ENCODE data around the gene SH2B3.

Gene SH2B3

DNA sequence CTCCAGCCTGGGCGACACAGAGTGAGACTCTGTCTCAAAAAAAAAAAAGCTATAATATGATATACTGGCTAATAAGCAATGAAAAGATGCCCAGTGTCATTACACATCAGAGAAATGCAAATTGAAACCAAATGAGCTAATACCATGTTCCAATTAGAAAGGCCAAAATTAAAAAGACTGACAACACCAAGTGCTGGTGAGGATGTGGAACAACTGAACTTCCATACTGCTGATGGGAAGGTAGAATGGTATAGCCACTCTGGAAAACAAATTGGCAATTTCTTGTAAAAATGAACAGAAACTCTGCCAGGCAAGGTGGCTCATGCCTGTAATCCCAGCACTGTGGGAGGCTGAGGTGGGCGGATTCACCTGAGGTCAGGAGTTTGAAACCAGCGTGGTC, 28.3 kb upstream of the SH2B3 start:
- H3K4me1 ChIP-seq (ENCODE audit: insufficient read depth, low read length, poor library complexity, severe bottlenecking): no peaks in the 10 kb centered on the region
- no peaks in the 10 kb centered on the region for H4K20me1 ChIP-seq (ENCODE audit: insufficient read depth, low read length, poor library complexity, severe bottlenecking)
- H3K4me3 ChIP-seq (ENCODE audit: low read length, poor library complexity, severe bottlenecking): no peak overlapping the region
- no peak overlapping the region for H3K4me2 ChIP-seq (ENCODE audit: low read depth, low read length, poor library complexity, severe bottlenecking)
- no peaks in the 10 kb centered on the region for H3K27me3 ChIP-seq (ENCODE audit: insufficient read depth, low read length, poor library complexity, severe bottlenecking)
- no peaks in the 10 kb centered on the region for H3K36me3 ChIP-seq (ENCODE audit: insufficient read depth, low read length)
- H2AFZ ChIP-seq (ENCODE audit: low read length): no peak overlapping the region
- H3K9ac ChIP-seq (ENCODE audit: low read depth, low read length, poor library complexity, severe bottlenecking): no peak overlapping the region
- no peaks in the 10 kb centered on the region for H3F3A ChIP-seq (ENCODE audit: low read depth)
- 0 out of 2 replicates have a peak, but pooled peaks cover 5% of the 10 kb centered on the region for H3K9me3 ChIP-seq (ENCODE audit: insufficient read depth, low read depth, low read length)
- no peak for TF ChIP-seq EZH2phosphoT487 (IDR thresholded peaks at IDR 0.05; ENCODE audit: borderline replicate concordance)
- no peaks in the 10 kb centered on the region for H3K9me2 ChIP-seq (replicated peaks; ENCODE audit: low read depth, low read length)
- no peaks in the 10 kb centered on the region for H3K79me2 ChIP-seq (ENCODE audit: insufficient read depth, low read length)

DNA sequence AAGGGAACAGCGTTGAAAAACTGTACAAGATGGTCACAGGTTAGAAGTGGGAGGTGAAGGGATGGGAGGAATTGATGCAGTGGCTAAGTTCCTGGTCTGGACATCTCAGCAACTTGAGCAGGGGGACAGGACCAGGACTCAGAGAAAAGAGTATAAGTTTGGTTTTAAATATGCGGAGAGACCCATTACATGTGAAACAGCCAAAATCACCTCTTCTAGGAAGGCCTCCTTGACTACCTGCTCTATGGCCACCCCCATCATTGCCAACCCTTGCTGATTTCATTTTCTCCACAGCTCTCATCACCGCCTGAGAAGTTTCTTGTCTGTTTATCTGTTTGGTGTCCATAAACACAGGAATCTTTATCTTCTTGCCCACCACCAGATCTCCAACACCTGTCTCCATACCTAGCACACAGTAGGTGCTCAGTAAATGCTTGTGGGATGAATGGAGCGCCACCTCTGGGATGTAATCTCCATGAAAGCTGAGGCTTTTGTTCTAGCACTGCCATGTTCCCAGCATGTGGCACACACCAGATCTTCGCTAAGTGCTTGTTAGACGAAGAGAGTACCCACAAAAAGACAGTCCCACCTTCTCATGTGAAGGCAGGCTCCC, 25.7 kb upstream of the SH2B3 start:
- H3K4me3 ChIP-seq (ENCODE audit: low read length, poor library complexity, severe bottlenecking): no peak overlapping the region
- no peaks in the 10 kb centered on the region for H3K79me2 ChIP-seq (ENCODE audit: insufficient read depth, low read length)
- H3K27me3 ChIP-seq (ENCODE audit: insufficient read depth, low read length, poor library complexity, severe bottlenecking): no peaks in the 10 kb centered on the region
- no peak overlapping the region for H3K9ac ChIP-seq (ENCODE audit: low read depth, low read length, poor library complexity, severe bottlenecking)
- no peaks in the 10 kb centered on the region for H4K20me1 ChIP-seq (ENCODE audit: insufficient read depth, low read length, poor library complexity, severe bottlenecking)
- H3K9me2 ChIP-seq (replicated peaks; ENCODE audit: low read depth, low read length): no peaks in the 10 kb centered on the region
- no peak overlapping the region for H2AFZ ChIP-seq (ENCODE audit: low read length)
- H3F3A ChIP-seq (ENCODE audit: low read depth): no peaks in the 10 kb centered on the region
- no peaks in the 10 kb centered on the region for H3K4me1 ChIP-seq (ENCODE audit: insufficient read depth, low read length, poor library complexity, severe bottlenecking)
- H3K9me3 ChIP-seq (ENCODE audit: insufficient read depth, low read depth, low read length): 0 out of 2 replicates have a peak, but pooled peaks cover 5% of the 10 kb centered on the region
- H3K36me3 ChIP-seq (ENCODE audit: insufficient read depth, low read length): no peaks in the 10 kb centered on the region
- no peak overlapping the region for H3K4me2 ChIP-seq (ENCODE audit: low read depth, low read length, poor library complexity, severe bottlenecking)
- TF ChIP-seq EZH2phosphoT487 (IDR thresholded peaks at IDR 0.05; ENCODE audit: borderline replicate concordance): no peak
- TF ChIP-seq, protein P1, sequence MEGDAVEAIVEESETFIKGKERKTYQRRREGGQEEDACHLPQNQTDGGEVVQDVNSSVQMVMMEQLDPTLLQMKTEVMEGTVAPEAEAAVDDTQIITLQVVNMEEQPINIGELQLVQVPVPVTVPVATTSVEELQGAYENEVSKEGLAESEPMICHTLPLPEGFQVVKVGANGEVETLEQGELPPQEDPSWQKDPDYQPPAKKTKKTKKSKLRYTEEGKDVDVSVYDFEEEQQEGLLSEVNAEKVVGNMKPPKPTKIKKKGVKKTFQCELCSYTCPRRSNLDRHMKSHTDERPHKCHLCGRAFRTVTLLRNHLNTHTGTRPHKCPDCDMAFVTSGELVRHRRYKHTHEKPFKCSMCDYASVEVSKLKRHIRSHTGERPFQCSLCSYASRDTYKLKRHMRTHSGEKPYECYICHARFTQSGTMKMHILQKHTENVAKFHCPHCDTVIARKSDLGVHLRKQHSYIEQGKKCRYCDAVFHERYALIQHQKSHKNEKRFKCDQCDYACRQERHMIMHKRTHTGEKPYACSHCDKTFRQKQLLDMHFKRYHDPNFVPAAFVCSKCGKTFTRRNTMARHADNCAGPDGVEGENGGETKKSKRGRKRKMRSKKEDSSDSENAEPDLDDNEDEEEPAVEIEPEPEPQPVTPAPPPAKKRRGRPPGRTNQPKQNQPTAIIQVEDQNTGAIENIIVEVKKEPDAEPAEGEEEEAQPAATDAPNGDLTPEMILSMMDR (conservative IDR thresholded peaks at IDR 0.05; ENCODE audit: low read length): no peak

DNA sequence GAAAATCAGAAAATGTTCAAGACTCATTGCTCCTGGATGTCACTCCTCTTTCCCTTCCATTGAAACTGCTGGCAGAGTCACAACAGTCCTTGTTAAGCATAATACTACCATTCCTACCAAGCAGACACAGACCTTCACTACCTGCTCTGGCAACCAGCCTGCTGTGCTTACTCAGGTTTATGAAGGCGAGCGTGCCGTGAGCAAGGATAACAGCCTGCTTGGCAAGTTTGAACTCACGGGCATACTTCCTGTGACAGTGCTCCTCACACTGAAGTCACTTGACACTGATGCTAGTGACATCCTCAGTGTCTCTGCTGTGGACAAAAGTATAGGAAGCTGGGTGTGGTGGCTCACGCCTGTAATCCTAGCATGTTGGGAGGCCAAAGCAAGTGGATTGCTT, 21.1 kb upstream of the SH2B3 start:
- no peaks in the 10 kb centered on the region for H3K9me2 ChIP-seq (replicated peaks; ENCODE audit: low read depth, low read length)
- no peak overlapping the region for H3K9ac ChIP-seq (ENCODE audit: low read depth, low read length, poor library complexity, severe bottlenecking)
- no peaks in the 10 kb centered on the region for H3K4me1 ChIP-seq (ENCODE audit: insufficient read depth, low read length, poor library complexity, severe bottlenecking)
- TF ChIP-seq, protein P1 (conservative IDR thresholded peaks at IDR 0.05; ENCODE audit: low read length): no peak
- no peak for TF ChIP-seq EZH2phosphoT487 (IDR thresholded peaks at IDR 0.05; ENCODE audit: borderline replicate concordance)
- H3K9me3 ChIP-seq (ENCODE audit: insufficient read depth, low read depth, low read length): no peaks in the 10 kb centered on the region
- no peaks in the 10 kb centered on the region for H4K20me1 ChIP-seq (ENCODE audit: insufficient read depth, low read length, poor library complexity, severe bottlenecking)
- no peaks in the 10 kb centered on the region for H3K27me3 ChIP-seq (ENCODE audit: insufficient read depth, low read length, poor library complexity, severe bottlenecking)
- H3K36me3 ChIP-seq (ENCODE audit: insufficient read depth, low read length): no peaks in the 10 kb centered on the region
- no peak overlapping the region for H3K4me2 ChIP-seq (ENCODE audit: low read depth, low read length, poor library complexity, severe bottlenecking)
- H2AFZ ChIP-seq (ENCODE audit: low read length): no peak overlapping the region
- H3F3A ChIP-seq (ENCODE audit: low read depth): no peaks in the 10 kb centered on the region
- no peaks in the 10 kb centered on the region for H3K79me2 ChIP-seq (ENCODE audit: insufficient read depth, low read length)
- H3K4me3 ChIP-seq (ENCODE audit: low read length, poor library complexity, severe bottlenecking): no peak overlapping the region

DNA sequence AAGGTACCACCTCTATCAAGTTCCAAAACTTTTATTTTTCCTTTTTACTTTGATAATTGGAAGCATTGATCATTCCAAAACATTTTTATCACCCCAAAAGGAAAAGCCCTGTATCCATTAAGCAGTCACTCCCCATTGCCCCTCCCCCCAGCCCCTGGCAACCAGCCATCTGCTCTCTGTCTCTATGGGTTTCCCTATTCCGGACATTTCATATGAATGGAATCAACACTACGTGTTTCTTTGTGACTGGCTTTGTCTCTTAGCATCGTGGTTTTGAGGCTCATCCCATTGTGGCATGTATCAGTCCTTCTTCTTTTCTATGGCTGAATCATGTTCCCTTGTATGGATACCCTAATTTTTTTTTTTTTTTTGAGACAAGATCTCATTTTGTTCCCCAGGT, 18.8 kb upstream of the SH2B3 start:
- Histone ChIP-seq H3K4me3 (ENCODE audit: low read length, poor library complexity, severe bottlenecking) (no peak overlapping the region), H3F3A (ENCODE audit: low read depth) (no peaks in the 10 kb centered on the region), H3K9ac (ENCODE audit: low read depth, low read length, poor library complexity, severe bottlenecking) (no peak overlapping the region), H3K79me2 (ENCODE audit: insufficient read depth, low read length) (no peaks in the 10 kb centered on the region), H2AFZ (ENCODE audit: low read length) (no peak overlapping the region), H4K20me1 (ENCODE audit: insufficient read depth, low read length, poor library complexity, severe bottlenecking) (no peaks in the 10 kb centered on the region), H3K36me3 (ENCODE audit: insufficient read depth, low read length) (no peaks in the 10 kb centered on the region), H3K27me3 (ENCODE audit: insufficient read depth, low read length, poor library complexity, severe bottlenecking) (no peaks in the 10 kb centered on the region), H3K9me3 (ENCODE audit: insufficient read depth, low read depth, low read length) (no peaks in the 10 kb centered on the region), H3K9me2 (replicated peaks; ENCODE audit: low read depth, low read length) (no peaks in the 10 kb centered on the region), H3K4me1 (ENCODE audit: insufficient read depth, low read length, poor library complexity, severe bottlenecking) (no peaks in the 10 kb centered on the region), H3K4me2 (ENCODE audit: low read depth, low read length, poor library complexity, severe bottlenecking) (no peak overlapping the region)
- no peak for TF ChIP-seq EZH2phosphoT487 (IDR thresholded peaks at IDR 0.05; ENCODE audit: borderline replicate concordance)
- TF ChIP-seq, protein P1 (conservative IDR thresholded peaks at IDR 0.05; ENCODE audit: low read length): no peak
